HG03571 (cell line): ENCODE data around the gene PPP2R2D.
"Not testable (repeated sequence)": the region's sequence is repeated elsewhere in the genome, so short reads cannot be mapped to it uniquely, and the experiment has no call there.

ENCODE experiments used
- ATAC-seq: cut with Tn5 transposase; IDR thresholded peaks from one replicate; pipeline ENCODE4 v1.9.1; 2021; ENCODE audit not compliant: unreplicated experiment

Gene PPP2R2D

DNA sequence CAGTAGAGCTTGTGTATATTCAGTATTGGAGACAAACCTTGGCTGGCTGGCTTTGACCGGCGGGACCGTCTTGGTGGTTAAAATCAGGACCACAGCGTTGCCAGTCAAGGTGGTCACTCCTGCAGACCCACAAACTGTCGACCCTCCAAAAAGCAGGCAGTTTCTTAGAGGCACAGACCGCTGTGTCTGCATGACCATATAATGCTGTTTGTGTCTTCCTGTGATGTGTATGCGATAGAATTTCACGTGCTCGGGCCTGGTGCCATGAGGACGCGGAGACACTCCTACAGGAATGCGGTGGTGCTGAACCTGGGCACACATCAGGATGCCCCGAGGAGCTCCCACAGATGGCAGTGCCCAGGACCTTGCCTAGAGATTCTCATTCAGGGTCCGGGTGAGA, 46.1 kb downstream of the PPP2R2D start:
- no peak for ATAC-seq

GRCh38 chr10:131947631-131948347, 47.0 kb downstream of the PPP2R2D start:
- ATAC-seq = no peak

GRCh38 chr10:131948501-131948900, 47.7 kb downstream of the PPP2R2D start:
- ATAC-seq = no peak

- ATAC-seq = no peak
These were observed 48.4 kb downstream of the PPP2R2D start for GRCh38 chr10:131949041-131949862.

DNA sequence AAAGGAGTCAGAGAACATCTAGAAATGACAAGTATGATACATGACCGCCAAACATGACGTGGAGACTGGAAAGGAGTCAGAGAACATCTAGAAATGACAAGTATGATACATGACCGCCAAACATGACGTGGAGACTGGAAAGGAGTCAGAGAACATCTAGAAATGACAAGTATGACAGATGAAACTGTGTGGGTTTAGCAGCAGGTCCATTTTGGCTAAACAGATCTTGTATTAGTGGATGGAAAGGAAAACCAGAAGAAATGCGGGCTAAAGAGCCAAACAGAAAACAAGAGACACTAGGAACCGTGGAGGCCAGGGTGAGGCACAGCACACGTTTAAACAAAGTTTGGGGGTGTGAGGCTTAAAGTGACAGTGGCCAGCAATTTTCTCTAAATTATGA, 49.1 kb downstream of the PPP2R2D start:
- not testable (repeated sequence) for ATAC-seq

- ATAC-seq = no peak
These were observed 53.7 kb downstream of the PPP2R2D start for GRCh38 chr10:131954356-131954965.

GRCh38 chr10:131955591-131956340, 55.0 kb downstream of the PPP2R2D start:
- no peak for ATAC-seq

DNA sequence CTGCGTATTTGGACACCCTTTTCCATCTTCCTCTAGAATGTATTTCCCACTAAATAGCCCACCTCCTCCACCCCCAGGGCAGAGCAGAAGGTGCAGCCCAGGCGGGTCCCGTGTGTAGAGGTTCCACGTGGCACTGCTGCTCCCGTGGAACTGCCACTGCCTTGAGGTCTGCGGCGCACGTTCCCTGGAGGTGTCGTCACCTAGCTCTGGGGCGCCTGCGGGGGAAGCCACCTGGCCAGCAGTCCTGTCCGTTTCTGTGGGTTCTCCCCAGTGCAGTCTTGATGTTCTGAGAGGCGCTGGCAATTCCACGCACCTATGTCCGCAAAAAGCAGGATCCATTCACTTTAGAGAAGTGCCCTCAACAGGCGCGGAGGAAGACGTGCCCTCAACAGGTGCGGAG, 59.0 kb downstream of the PPP2R2D start:
- ATAC-seq = no peak

GRCh38 chr10:131960631-131961046, 59.8 kb downstream of the PPP2R2D start:
- ATAC-seq = no peak

DNA sequence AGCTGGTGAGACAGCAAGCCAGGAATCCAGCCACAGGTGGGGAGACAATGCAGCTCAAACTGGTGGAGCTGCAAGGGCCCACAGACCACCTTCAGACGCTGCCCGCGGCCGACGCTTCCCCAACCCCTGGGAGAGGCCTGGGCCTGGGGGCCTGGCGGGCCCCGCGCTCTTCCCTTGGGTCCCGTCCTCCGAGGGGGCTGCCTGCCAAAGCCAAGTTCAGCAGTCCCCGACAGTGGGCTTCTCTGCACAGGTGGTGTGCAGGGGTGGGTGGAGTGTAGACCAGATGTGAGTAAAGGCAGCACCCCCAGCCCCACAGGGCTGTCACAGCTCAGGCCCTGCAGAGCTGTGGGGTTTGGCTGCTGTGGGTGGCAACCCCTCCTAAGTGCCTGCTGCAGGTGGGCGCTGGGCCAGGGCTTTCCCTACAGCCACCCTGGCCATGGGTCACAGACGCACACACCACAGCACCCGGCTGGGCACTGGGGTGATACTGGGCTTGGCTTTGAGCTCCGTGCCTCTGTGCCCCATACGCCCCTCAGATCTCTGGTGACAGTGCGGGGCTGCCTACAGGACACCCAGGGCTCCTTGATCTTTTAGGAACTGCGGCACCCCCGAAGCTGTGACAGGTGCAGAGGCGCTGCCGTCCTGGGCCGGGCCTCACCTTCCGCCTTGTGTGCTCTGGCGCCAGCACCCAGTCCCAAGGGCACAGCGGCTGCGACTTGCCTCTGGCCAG, 60.4 kb downstream of the PPP2R2D start:
- ATAC-seq = no peak

GRCh38 chr10:131961777-131962662, 61.2 kb downstream of the PPP2R2D start:
- ATAC-seq = no peak

- ATAC-seq = no peak
These were observed 62.5 kb downstream of the PPP2R2D start for GRCh38 chr10:131963350-131963749.

DNA sequence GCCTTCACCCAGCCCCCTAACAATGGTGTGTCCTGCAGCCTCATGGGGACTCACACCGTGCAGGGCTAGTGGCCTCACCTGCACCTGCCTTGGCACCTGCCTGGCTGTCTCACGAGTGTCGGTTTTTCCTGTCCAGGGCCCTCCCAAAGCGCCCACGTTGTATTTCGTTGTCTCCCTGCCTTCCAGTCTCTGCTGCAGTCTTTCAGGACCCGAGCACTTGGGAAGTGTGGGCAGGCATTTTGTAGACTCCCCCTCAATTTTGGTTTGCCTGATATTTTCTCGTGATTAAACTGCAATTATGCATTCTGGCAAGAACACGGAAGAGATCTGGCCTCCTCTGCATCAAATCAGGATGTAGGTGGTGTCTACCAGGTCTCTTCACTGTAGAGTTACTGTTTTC, 63.0 kb downstream of the PPP2R2D start:
- ATAC-seq = no peak

DNA sequence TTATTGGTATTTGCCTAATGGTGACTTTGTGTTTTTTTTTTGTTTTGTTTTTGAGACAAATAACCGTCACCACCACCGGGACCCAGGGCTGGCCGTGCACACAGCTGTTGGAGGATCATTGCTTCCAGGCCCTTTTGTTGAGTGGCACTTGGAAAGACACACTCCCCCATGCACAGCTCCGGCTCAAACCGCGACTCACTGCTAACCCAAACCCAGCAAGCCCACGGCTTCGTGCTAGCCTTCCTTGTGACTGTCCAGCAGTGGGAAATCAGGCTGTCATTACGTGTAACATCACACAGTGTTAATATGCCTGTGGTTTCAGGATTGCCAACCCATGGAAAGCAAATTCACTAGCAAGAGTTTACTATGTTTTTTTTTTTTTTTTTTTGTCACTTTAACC, 63.5 kb downstream of the PPP2R2D start:
- no peak for ATAC-seq

DNA sequence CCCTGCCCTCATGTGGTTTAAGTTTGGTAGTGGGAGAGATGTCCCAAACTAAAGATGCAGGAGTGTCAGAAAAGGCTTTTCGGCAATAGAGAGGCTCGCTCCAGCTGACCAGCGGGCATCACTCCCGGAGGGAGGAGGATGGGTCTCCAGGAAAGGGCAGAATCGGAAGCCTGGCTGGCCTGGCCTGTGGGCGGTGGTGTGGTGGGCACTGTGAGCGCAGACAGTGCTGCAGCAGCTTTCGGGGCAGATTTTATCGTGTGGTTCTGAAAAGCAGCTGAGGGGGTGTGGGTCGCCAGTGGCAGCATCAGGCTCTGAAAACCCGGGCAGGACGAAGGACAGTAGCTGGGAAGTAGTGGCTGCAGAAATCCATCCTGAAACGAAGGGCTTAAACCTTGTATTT, 68.1 kb downstream of the PPP2R2D start:
- ATAC-seq = no peak

DNA sequence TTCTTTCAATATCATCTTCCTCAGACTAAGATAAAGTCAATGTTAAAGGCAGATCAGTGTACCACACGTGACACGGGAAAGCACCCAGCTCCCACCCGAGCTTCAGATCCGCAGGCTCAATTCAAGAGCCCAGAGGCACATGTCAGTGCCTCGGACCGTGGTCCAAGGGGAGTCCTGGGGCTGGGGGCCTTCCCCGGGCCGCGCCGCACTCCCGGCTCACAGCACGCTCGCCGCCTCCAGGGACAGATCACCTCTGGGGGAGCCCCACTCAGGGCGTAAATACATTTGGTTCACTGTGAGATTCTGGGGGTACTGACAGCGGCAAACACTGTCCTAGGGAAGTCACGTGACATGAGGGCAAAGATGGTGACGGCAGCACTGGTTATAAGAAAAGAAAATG, 70.1 kb downstream of the PPP2R2D start:
- ATAC-seq = no peak

- ATAC-seq = no peak
These were observed 70.8 kb downstream of the PPP2R2D start for GRCh38 chr10:131971591-131971990.

DNA sequence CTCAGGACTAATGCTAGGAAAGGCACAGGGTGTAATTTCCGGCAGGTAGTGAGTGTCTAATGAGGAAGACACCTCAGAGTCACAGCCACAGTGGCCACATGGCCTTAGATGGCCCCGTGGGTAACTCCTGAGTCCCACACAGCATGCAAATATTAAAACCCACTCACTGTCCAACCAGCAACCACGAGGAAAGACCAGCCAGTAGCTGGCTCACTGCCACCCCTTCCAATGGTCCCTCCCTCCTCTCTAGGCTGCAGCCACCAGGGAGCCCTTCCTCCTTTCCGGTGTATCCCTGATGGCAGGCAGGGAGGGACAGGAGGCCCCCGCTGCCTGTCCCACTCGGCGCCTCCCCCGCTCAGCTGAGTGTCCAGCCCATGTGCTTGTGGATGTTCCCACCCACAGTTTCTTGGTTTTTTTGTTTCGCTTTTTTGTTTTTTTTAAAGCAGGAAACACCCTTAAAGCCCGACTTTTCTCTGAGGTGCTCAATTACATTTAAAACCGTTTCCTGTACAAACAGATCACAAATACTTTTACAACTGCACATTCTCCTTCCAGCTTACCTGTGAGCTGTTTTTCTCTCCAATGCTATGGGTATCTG, 71.8 kb downstream of the PPP2R2D start:
- ATAC-seq = no peak
